ENCODE measurements around the gene ADSS2.

The ADSS2 gene

GRCh38 chr1:244412176-244412575, 39.5 kb downstream of the ADSS2 start:
- DNase-seq (ENCODE audit: low spot score) (no peak), ATAC-seq (ENCODE audit: low read depth) (no peak)
- Histone ChIP-seq H3K9me3 (ENCODE audit: severe bottlenecking) (no peaks in the 10 kb centered on the region), H3K27me3 (ENCODE audit: insufficient read depth, poor library complexity, severe bottlenecking) (no peaks in the 10 kb centered on the region), H3K4me1 (ENCODE audit: insufficient read depth, poor library complexity, severe bottlenecking) (no peaks in the 10 kb centered on the region), H3K36me3 (ENCODE audit: low read depth) (peaks cover 76% of the 10 kb centered on the region), H3K4me3 (ENCODE audit: severe bottlenecking) (no peak overlapping the region), H3K27ac (ENCODE audit: poor library complexity, severe bottlenecking) (no peak overlapping the region)
- no peak for TF ChIP-seq CTCF (IDR thresholded peaks at IDR 0.05; ENCODE audit: poor library complexity, severe bottlenecking)

- Histone ChIP-seq H3K9me3 (ENCODE audit: severe bottlenecking) (no peaks in the 10 kb centered on the region), H3K4me3 (ENCODE audit: severe bottlenecking) (no peak overlapping the region), H3K27ac (ENCODE audit: poor library complexity, severe bottlenecking) (no peak overlapping the region), H3K4me1 (ENCODE audit: insufficient read depth, poor library complexity, severe bottlenecking) (no peaks in the 10 kb centered on the region), H3K36me3 (ENCODE audit: low read depth) (peaks cover 51% of the 10 kb centered on the region), H3K27me3 (ENCODE audit: insufficient read depth, poor library complexity, severe bottlenecking) (no peaks in the 10 kb centered on the region)
- DNase-seq (ENCODE audit: low spot score), result no peak
- no peak for ATAC-seq (ENCODE audit: low read depth)
- no peak for TF ChIP-seq CTCF (IDR thresholded peaks at IDR 0.05; ENCODE audit: poor library complexity, severe bottlenecking)
Measured at GRCh38 chr1:244409701-244410100, 42.0 kb downstream of the ADSS2 start.

GRCh38 chr1:244406337-244406736, 45.4 kb downstream of the ADSS2 start:
- H3K4me3 ChIP-seq (ENCODE audit: severe bottlenecking), result no peak overlapping the region
- no peaks in the 10 kb centered on the region for H3K27me3 ChIP-seq (ENCODE audit: insufficient read depth, poor library complexity, severe bottlenecking)
- H3K27ac ChIP-seq (ENCODE audit: poor library complexity, severe bottlenecking), result no peak overlapping the region
- H3K9me3 ChIP-seq (ENCODE audit: severe bottlenecking), result no peaks in the 10 kb centered on the region
- no peak for TF ChIP-seq CTCF (IDR thresholded peaks at IDR 0.05; ENCODE audit: poor library complexity, severe bottlenecking)
- H3K4me1 ChIP-seq (ENCODE audit: insufficient read depth, poor library complexity, severe bottlenecking), result no peaks in the 10 kb centered on the region
- peaks cover 50% of the 10 kb centered on the region for H3K36me3 ChIP-seq (ENCODE audit: low read depth)
- DNase-seq (ENCODE audit: low spot score) (no peak), ATAC-seq (ENCODE audit: low read depth) (no peak)

- H3K4me3 ChIP-seq (ENCODE audit: severe bottlenecking), result no peak overlapping the region
- ATAC-seq (ENCODE audit: low read depth) (no peak), DNase-seq (ENCODE audit: low spot score) (no peak)
- H3K9me3 ChIP-seq (ENCODE audit: severe bottlenecking), result no peaks in the 10 kb centered on the region
- H3K27ac ChIP-seq (ENCODE audit: poor library complexity, severe bottlenecking), result no peak overlapping the region
- H3K36me3 ChIP-seq (ENCODE audit: low read depth), result peaks cover 45% of the 10 kb centered on the region
- TF ChIP-seq CTCF (IDR thresholded peaks at IDR 0.05; ENCODE audit: poor library complexity, severe bottlenecking), result no peak
- no peaks in the 10 kb centered on the region for H3K27me3 ChIP-seq (ENCODE audit: insufficient read depth, poor library complexity, severe bottlenecking)
- no peaks in the 10 kb centered on the region for H3K4me1 ChIP-seq (ENCODE audit: insufficient read depth, poor library complexity, severe bottlenecking)
Measured at GRCh38 chr1:244405856-244406255, 45.9 kb downstream of the ADSS2 start.

- ATAC-seq (ENCODE audit: low read depth) (no peak), DNase-seq (ENCODE audit: low spot score) (no peak)
- H3K4me3 ChIP-seq (ENCODE audit: severe bottlenecking), result no peak overlapping the region
- H3K9me3 ChIP-seq (ENCODE audit: severe bottlenecking), result no peaks in the 10 kb centered on the region
- H3K27me3 ChIP-seq (ENCODE audit: insufficient read depth, poor library complexity, severe bottlenecking), result no peaks in the 10 kb centered on the region
- peaks cover 28% of the 10 kb centered on the region for H3K36me3 ChIP-seq (ENCODE audit: low read depth)
- no peaks in the 10 kb centered on the region for H3K4me1 ChIP-seq (ENCODE audit: insufficient read depth, poor library complexity, severe bottlenecking)
- no peak for TF ChIP-seq CTCF (IDR thresholded peaks at IDR 0.05; ENCODE audit: poor library complexity, severe bottlenecking)
- H3K27ac ChIP-seq (ENCODE audit: poor library complexity, severe bottlenecking), result no peak overlapping the region
Measured at GRCh38 chr1:244403431-244403830, 48.3 kb downstream of the ADSS2 start.
